ENCODE results near the gene GMFB. TPM values are rescaled to one million over a fixed set of nuclear protein-coding genes. Genes with fewer than 3 reads are reported as not detected.
"Not testable (repeated sequence)": the region's sequence is repeated elsewhere in the genome, so short reads cannot be mapped to it uniquely, and the experiment has no call there.

Gene GMFB
- polyA plus RNA-seq, 2 donors, result 6.9 to 10.5 TPM

- Histone ChIP-seq H3K4me1 (ENCODE audit: control insufficient read depth in 2 of 2, insufficient read depth in 2 of 2, low read length in 1 of 2) (peaks cover 0 to 3% of the 10 kb centered on the region in 2 donors), H3K27me3 (ENCODE audit: control insufficient read depth in 1 of 2, insufficient read depth in 2 of 2, low read length in 2 of 2) (no peaks in the 10 kb centered on the region), H3K27ac (ENCODE audit: low read depth in 2 of 2, low read length in 1 of 2) (peak within 1 kb of the TSS; percentile 95 to 99), H3K36me3 (ENCODE audit: control insufficient read depth in 2 of 2, insufficient read depth in 2 of 2, low read length in 1 of 2) (no peaks in the 10 kb centered on the region), H3K9me3 (ENCODE audit: control insufficient read depth in 2 of 2, insufficient read depth in 1 of 2, low read depth in 1 of 2, low read length in 1 of 2) (no peaks in the 10 kb centered on the region), H3K4me3 (ENCODE audit: low read depth in 1 of 2, low read length in 2 of 2) (peak within 1 kb of the TSS; percentile 78 to 89)
- 1% methylated on average over 69 to 100 of the region's 100 CpGs for WGBS, 2 donors
Measured at GRCh38 chr14:54440873-54441868, 47.6 kb downstream of the GMFB start, which contains the start of gene CNIH1. Gene CNIH1, minus strand, starts transcription at chr14:54441374. Its CDS starts 47 bp downstream, at chr14:54441327.

- Histone ChIP-seq H3K4me3 (ENCODE audit: low read depth in 1 of 2, low read length in 2 of 2) (peak overlapping the region; percentile 78 to 89), H3K27me3 (ENCODE audit: control insufficient read depth in 1 of 2, insufficient read depth in 2 of 2, low read length in 2 of 2) (no peaks in the 10 kb centered on the region), H3K36me3 (ENCODE audit: control insufficient read depth in 2 of 2, insufficient read depth in 2 of 2, low read length in 1 of 2) (no peaks in the 10 kb centered on the region), H3K27ac (ENCODE audit: low read depth in 2 of 2, low read length in 1 of 2) (peak overlapping the region; percentile 95 to 99), H3K9me3 (ENCODE audit: control insufficient read depth in 2 of 2, insufficient read depth in 1 of 2, low read depth in 1 of 2, low read length in 1 of 2) (no peaks in the 10 kb centered on the region), H3K4me1 (ENCODE audit: control insufficient read depth in 2 of 2, insufficient read depth in 2 of 2, low read length in 1 of 2) (peaks cover 0 to 2% of the 10 kb centered on the region in 2 donors)
- WGBS, 2 donors, result 2% methylated on average over 5 of the region's 5 CpGs
Measured at GRCh38 chr14:54440476-54440872, 48.3 kb downstream of the GMFB start.

GRCh38 chr14:54440037-54440436 lies 48.7 kb downstream of the GMFB start:
- WGBS, 2 donors, result 41 to 45% methylated on average over 7 of the region's 7 CpGs
- Histone ChIP-seq H3K27me3 (ENCODE audit: control insufficient read depth in 1 of 2, insufficient read depth in 2 of 2, low read length in 2 of 2) (no peaks in the 10 kb centered on the region), H3K9me3 (ENCODE audit: control insufficient read depth in 2 of 2, insufficient read depth in 1 of 2, low read depth in 1 of 2, low read length in 1 of 2) (no peaks in the 10 kb centered on the region), H3K4me1 (ENCODE audit: control insufficient read depth in 2 of 2, insufficient read depth in 2 of 2, low read length in 1 of 2) (peaks cover 0 to 2% of the 10 kb centered on the region in 2 donors), H3K36me3 (ENCODE audit: control insufficient read depth in 2 of 2, insufficient read depth in 2 of 2, low read length in 1 of 2) (no peaks in the 10 kb centered on the region), H3K4me3 (ENCODE audit: low read depth in 1 of 2, low read length in 2 of 2) (peak overlapping the region; percentile 7 to 89), H3K27ac (ENCODE audit: low read depth in 2 of 2, low read length in 1 of 2) (no peak overlapping the region)

GRCh38 chr14:54438703-54439102 lies 50.1 kb downstream of the GMFB start:
- Histone ChIP-seq H3K27ac (ENCODE audit: low read depth in 2 of 2, low read length in 1 of 2) (no peak overlapping the region), H3K4me3 (ENCODE audit: low read depth in 1 of 2, low read length in 2 of 2) (no peak overlapping the region), H3K4me1 (ENCODE audit: control insufficient read depth in 2 of 2, insufficient read depth in 2 of 2, low read length in 1 of 2) (no peaks in the 10 kb centered on the region), H3K9me3 (ENCODE audit: control insufficient read depth in 2 of 2, insufficient read depth in 1 of 2, low read depth in 1 of 2, low read length in 1 of 2) (no peaks in the 10 kb centered on the region), H3K36me3 (ENCODE audit: control insufficient read depth in 2 of 2, insufficient read depth in 2 of 2, low read length in 1 of 2) (no peaks in the 10 kb centered on the region), H3K27me3 (ENCODE audit: control insufficient read depth in 1 of 2, insufficient read depth in 2 of 2, low read length in 2 of 2) (no peaks in the 10 kb centered on the region)
- WGBS, 2 donors, result 78 to 80% methylated on average over 4 of the region's 4 CpGs

- not testable (repeated sequence) for H3K4me3 ChIP-seq (ENCODE audit: low read depth in 1 of 2, low read length in 2 of 2); H3K9me3 ChIP-seq (ENCODE audit: control insufficient read depth in 2 of 2, insufficient read depth in 1 of 2, low read depth in 1 of 2, low read length in 1 of 2); H3K36me3 ChIP-seq (ENCODE audit: control insufficient read depth in 2 of 2, insufficient read depth in 2 of 2, low read length in 1 of 2); H3K27me3 ChIP-seq (ENCODE audit: control insufficient read depth in 1 of 2, insufficient read depth in 2 of 2, low read length in 2 of 2); H3K27ac ChIP-seq (ENCODE audit: low read depth in 2 of 2, low read length in 1 of 2); H3K4me1 ChIP-seq (ENCODE audit: control insufficient read depth in 2 of 2, insufficient read depth in 2 of 2, low read length in 1 of 2)
- WGBS, 2 donors, result 92 to 93% methylated on average over 4 of the region's 4 CpGs
Measured at GRCh38 chr14:54437954-54438353, 50.8 kb downstream of the GMFB start.

GRCh38 chr14:54435500-54435981 lies 53.2 kb downstream of the GMFB start:
- Histone ChIP-seq H3K27ac (ENCODE audit: low read depth in 2 of 2, low read length in 1 of 2) (no peak overlapping the region), H3K27me3 (ENCODE audit: control insufficient read depth in 1 of 2, insufficient read depth in 2 of 2, low read length in 2 of 2) (no peaks in the 10 kb centered on the region), H3K36me3 (ENCODE audit: control insufficient read depth in 2 of 2, insufficient read depth in 2 of 2, low read length in 1 of 2) (no peaks in the 10 kb centered on the region), H3K4me3 (ENCODE audit: low read depth in 1 of 2, low read length in 2 of 2) (no peak overlapping the region), H3K4me1 (ENCODE audit: control insufficient read depth in 2 of 2, insufficient read depth in 2 of 2, low read length in 1 of 2) (no peaks in the 10 kb centered on the region), H3K9me3 (ENCODE audit: control insufficient read depth in 2 of 2, insufficient read depth in 1 of 2, low read depth in 1 of 2, low read length in 1 of 2) (no peaks in the 10 kb centered on the region)
- whole genome bisulfite sequencing, 2 donors, result 73 to 78% methylated on average over 4 of the region's 4 CpGs

- Histone ChIP-seq H3K27ac (ENCODE audit: low read depth in 2 of 2, low read length in 1 of 2) (no peak overlapping the region), H3K36me3 (ENCODE audit: control insufficient read depth in 2 of 2, insufficient read depth in 2 of 2, low read length in 1 of 2) (peaks cover 0 to 12% of the 10 kb centered on the region in 2 donors), H3K9me3 (ENCODE audit: control insufficient read depth in 2 of 2, insufficient read depth in 1 of 2, low read depth in 1 of 2, low read length in 1 of 2) (no peaks in the 10 kb centered on the region)
Measured at GRCh38 chr14:54428527-54428926, 60.3 kb downstream of the GMFB start.

GRCh38 chr14:54427871-54428270 lies 60.9 kb downstream of the GMFB start:
- Histone ChIP-seq H3K27ac (ENCODE audit: low read depth in 2 of 2, low read length in 1 of 2) (no peak overlapping the region), H3K4me3 (ENCODE audit: low read depth in 1 of 2, low read length in 2 of 2) (no peak overlapping the region), H3K4me1 (ENCODE audit: control insufficient read depth in 2 of 2, insufficient read depth in 2 of 2, low read length in 1 of 2) (no peaks in the 10 kb centered on the region), H3K36me3 (ENCODE audit: control insufficient read depth in 2 of 2, insufficient read depth in 2 of 2, low read length in 1 of 2) (peaks cover 0 to 12% of the 10 kb centered on the region in 2 donors), H3K9me3 (ENCODE audit: control insufficient read depth in 2 of 2, insufficient read depth in 1 of 2, low read depth in 1 of 2, low read length in 1 of 2) (no peaks in the 10 kb centered on the region), H3K27me3 (ENCODE audit: control insufficient read depth in 1 of 2, insufficient read depth in 2 of 2, low read length in 2 of 2) (no peaks in the 10 kb centered on the region)
- 73 to 75% methylated on average over 3 of the region's 3 CpGs for WGBS, 2 donors

More at GRCh38 chr14:54428527-54428926, 60.3 kb downstream of the GMFB start:
- H3K27me3 ChIP-seq (ENCODE audit: control insufficient read depth in 1 of 2, insufficient read depth in 2 of 2, low read length in 2 of 2), result no peaks in the 10 kb centered on the region
- no peak overlapping the region for H3K4me3 ChIP-seq (ENCODE audit: low read depth in 1 of 2, low read length in 2 of 2)
- H3K4me1 ChIP-seq (ENCODE audit: control insufficient read depth in 2 of 2, insufficient read depth in 2 of 2, low read length in 1 of 2), result no peaks in the 10 kb centered on the region
- whole genome bisulfite sequencing, 2 donors, result 85% methylated on average over 2 of the region's 2 CpGs

GRCh38 chr14:54425537-54426274 lies 63.1 kb downstream of the GMFB start:
- no peak overlapping the region for H3K27ac ChIP-seq (ENCODE audit: low read depth in 2 of 2, low read length in 1 of 2)
- H3K27me3 ChIP-seq (ENCODE audit: control insufficient read depth in 1 of 2, insufficient read depth in 2 of 2, low read length in 2 of 2), result no peaks in the 10 kb centered on the region
- H3K4me3 ChIP-seq (ENCODE audit: low read depth in 1 of 2, low read length in 2 of 2), result no peak overlapping the region
- no peaks in the 10 kb centered on the region for H3K4me1 ChIP-seq (ENCODE audit: control insufficient read depth in 2 of 2, insufficient read depth in 2 of 2, low read length in 1 of 2)
- peaks cover 0 to 12% of the 10 kb centered on the region in 2 donors for H3K36me3 ChIP-seq (ENCODE audit: control insufficient read depth in 2 of 2, insufficient read depth in 2 of 2, low read length in 1 of 2)
- no peaks in the 10 kb centered on the region for H3K9me3 ChIP-seq (ENCODE audit: control insufficient read depth in 2 of 2, insufficient read depth in 1 of 2, low read depth in 1 of 2, low read length in 1 of 2)
- WGBS, 2 donors, result 84 to 90% methylated on average over 3 of the region's 3 CpGs

Data from esophagus (tissue), 2 donors.